ENCODE measurements around the gene CAPN9.

The CAPN9 gene

GRCh38 chr1:230772457-230773395 is 25.5 kb downstream of the CAPN9 start:
- DNase-seq: peak; percentile 2 to 48

- DNase-seq: no peak
Measured at GRCh38 chr1:230773396-230774033, 26.3 kb downstream of the CAPN9 start.

GRCh38 chr1:230778916-230779590 is 31.9 kb downstream of the CAPN9 start:
- no peak for DNase-seq

- no peak for DNase-seq
Measured at GRCh38 chr1:230781131-230781530, 33.9 kb downstream of the CAPN9 start.

GRCh38 chr1:230781594-230781993 is 34.4 kb downstream of the CAPN9 start:
- no peak for DNase-seq

GRCh38 chr1:230784163-230784562 is 37.0 kb downstream of the CAPN9 start:
- no peak for DNase-seq

GRCh38 chr1:230785636-230786384 is 38.6 kb downstream of the CAPN9 start:
- no peak for DNase-seq

- no peak for DNase-seq
Measured at GRCh38 chr1:230786385-230786753, 39.2 kb downstream of the CAPN9 start.

- no peak for DNase-seq
Measured at GRCh38 chr1:230787471-230787870, 40.3 kb downstream of the CAPN9 start.

- no peak for DNase-seq
Measured at GRCh38 chr1:230788561-230789275, 41.5 kb downstream of the CAPN9 start.

GRCh38 chr1:230790026-230790425 is 42.8 kb downstream of the CAPN9 start:
- no peak for DNase-seq

- DNase-seq: no peak
Measured at GRCh38 chr1:230791986-230792564, 44.9 kb downstream of the CAPN9 start.

GRCh38 chr1:230792691-230793462 is 45.7 kb downstream of the CAPN9 start:
- DNase-seq: peak in 1 of 2 experiments; percentile 27

GRCh38 chr1:230793463-230793745 is 46.2 kb downstream of the CAPN9 start:
- no peak for DNase-seq

GRCh38 chr1:230794431-230794830 is 47.2 kb downstream of the CAPN9 start:
- DNase-seq: no peak

GRCh38 chr1:230794871-230795605 is 47.9 kb downstream of the CAPN9 start:
- no peak for DNase-seq

GRCh38 chr1:230796626-230797025 is 49.4 kb downstream of the CAPN9 start:
- DNase-seq: no peak

GRCh38 chr1:230797376-230797920 is 50.3 kb downstream of the CAPN9 start:
- peak in 1 of 2 experiments; percentile 8 for DNase-seq

- DNase-seq: peak in 1 of 2 experiments; percentile 68
Measured at GRCh38 chr1:230797942-230798365, 50.8 kb downstream of the CAPN9 start.

- DNase-seq: no peak
Measured at GRCh38 chr1:230798491-230798890, 51.3 kb downstream of the CAPN9 start.
